HepG2 (cell line): ENCODE results near the gene CDC42BPG. TPM values are rescaled to one million over a fixed set of nuclear protein-coding genes. Genes with fewer than 3 reads are reported as not detected.
A peak's percentile ranks its signal among the peaks of the same experiment; 100 is the strongest.

Experiments
- DZIP1 ChIP-seq: sonication (generic); formaldehyde crosslinking; IDR thresholded peaks from 2 replicates; pipeline ENCODE4 v1.5.0; 2020; ENCODE audit warnings: mild to moderate bottlenecking, missing genetic modification reagents
- FOXA3 ChIP-seq: IDR thresholded peaks from 2 replicates; pipeline ENCODE4 v1.6.1; 2016; ENCODE audit warnings: missing genetic modification reagents, missing compliant biosample characterization
- GLI4 ChIP-seq: sonication (generic); formaldehyde crosslinking; IDR thresholded peaks from 2 replicates; pipeline ENCODE4 v1.5.1; 2020; ENCODE audit warnings: missing genetic modification reagents, mild to moderate bottlenecking, moderate library complexity, borderline replicate concordance
- IKZF1 ChIP-seq: fragments of 450-650 bp; IDR thresholded peaks from 2 replicates; pipeline ENCODE4 v1.7.1; 2016
- KAT8 ChIP-seq: IDR thresholded peaks from 2 replicates; pipeline ENCODE4 v1.6.1; 2016; ENCODE audit warnings: missing genetic modification reagents, missing compliant biosample characterization
- MTA1 ChIP-seq: sonication (generic); formaldehyde crosslinking; IDR thresholded peaks from 2 replicates; pipeline ENCODE4 v1.4.0; 2020; ENCODE audit warnings: missing genetic modification reagents, mild to moderate bottlenecking, borderline replicate concordance
- NR2F1 ChIP-seq, 2 experiments: fragments of 450-650 bp in 1 of 2; formaldehyde crosslinking in 1 of 2; IDR thresholded peaks; 2 replicates each; pipeline versions ENCODE4 v1.5.0 to v1.6.1; 2016 to 2020; ENCODE audit warnings: mild to moderate bottlenecking in 1 of 2, missing compliant biosample characterization in 1 of 2, missing genetic modification reagents in 1 of 2, moderate library complexity in 1 of 2
- SAFB2 ChIP-seq: sonication (generic); formaldehyde crosslinking; IDR thresholded peaks from 2 replicates; pipeline ENCODE4 v1.5.1; 2020; ENCODE audit warnings: missing genetic modification reagents, low read depth, mild to moderate bottlenecking, borderline replicate concordance
- ZEB1 ChIP-seq: IDR thresholded peaks from 2 replicates; pipeline ENCODE4 v1.6.1; 2012; ENCODE audit warnings: mild to moderate bottlenecking, low read depth, inconsistent platforms; ENCODE audit not compliant: insufficient replicate concordance
- ZFP36L2 ChIP-seq: sonication (generic); formaldehyde crosslinking; IDR thresholded peaks from 2 replicates; pipeline ENCODE4 v1.4.0; 2020; ENCODE audit warnings: missing genetic modification reagents
- ZFP90 ChIP-seq: sonication (generic); formaldehyde crosslinking; IDR thresholded peaks from 2 replicates; pipeline ENCODE4 v1.8.0; 2022; ENCODE audit warnings: missing genetic modification reagents, mild to moderate bottlenecking, inconsistent platforms, borderline replicate concordance
- ZNF496 ChIP-seq: sonication (generic); formaldehyde crosslinking; IDR thresholded peaks from 2 replicates; pipeline ENCODE4 v1.8.1; 2023; ENCODE audit warnings: mild to moderate bottlenecking, moderate library complexity, missing genetic modification reagents; ENCODE audit not compliant: insufficient replicate concordance
- ZNF570 ChIP-seq: sonication (generic); formaldehyde crosslinking; IDR thresholded peaks from 2 replicates; pipeline ENCODE4 v1.4.0; 2020; ENCODE audit warnings: mild to moderate bottlenecking, missing genetic modification reagents, borderline replicate concordance
- polyA plus RNA-seq, 8 experiments: library from polyadenylated mRNA; depleted of rRNA in 3 of 8; stranded (reverse) in 7 of 8; unstranded in 1 of 8; fragments of >200 nt; fragmentation: Illumina TruSeq in 4 of 8; extraction: Trizol in 4 of 8; gene quantifications; 2 replicates each; pipeline versions ENCODE4 v1.2.1 to v1.2.3, GENCODE V29; 2011 to 2016; ENCODE audit warnings: low read depth in 4 of 8, missing spikeins in 1 of 8, mixed read lengths in 1 of 8; ENCODE audit not compliant: insufficient read depth in 1 of 8
- total RNA-seq, 5 experiments: library from RNA; depleted of rRNA; stranded (reverse); fragments of >200 nt; fragmentation: Illumina TruSeq; extraction: Trizol; gene quantifications; 2 replicates each; pipeline ENCODE4 v1.2.3, GENCODE V29; 2016; ENCODE audit warnings: low read depth in 1 of 5
- TF ChIP-seq, protein P1 (sequence below): sonication (generic); formaldehyde crosslinking; IDR thresholded peaks from 2 replicates; pipeline ENCODE4 v1.4.0; 2020; ENCODE audit warnings: missing genetic modification reagents
- TF ChIP-seq, protein P2 (sequence below): sonication (generic); formaldehyde crosslinking; IDR thresholded peaks from 2 replicates; pipeline ENCODE4 v1.5.1; 2020; ENCODE audit warnings: mild to moderate bottlenecking, missing genetic modification reagents, moderate library complexity
- TF ChIP-seq, protein P3 (sequence below): sonication (generic); formaldehyde crosslinking; IDR thresholded peaks from 2 replicates; pipeline ENCODE4 v1.5.0; 2020; ENCODE audit warnings: mild to moderate bottlenecking, missing genetic modification reagents
- TF ChIP-seq, protein P4 (sequence below): sonication (generic); formaldehyde crosslinking; IDR thresholded peaks from 2 replicates; pipeline ENCODE4 v1.8.0; 2022; ENCODE audit warnings: missing genetic modification reagents, low read depth, mild to moderate bottlenecking, borderline replicate concordance

CDC42BPG gene
- total and polyA plus RNA-seq, 2 of the 13 experiments (the other 11 are each of a cell fraction or from before 2014, with no cell fraction given), result 0.55 to 1.4 TPM

DNA sequence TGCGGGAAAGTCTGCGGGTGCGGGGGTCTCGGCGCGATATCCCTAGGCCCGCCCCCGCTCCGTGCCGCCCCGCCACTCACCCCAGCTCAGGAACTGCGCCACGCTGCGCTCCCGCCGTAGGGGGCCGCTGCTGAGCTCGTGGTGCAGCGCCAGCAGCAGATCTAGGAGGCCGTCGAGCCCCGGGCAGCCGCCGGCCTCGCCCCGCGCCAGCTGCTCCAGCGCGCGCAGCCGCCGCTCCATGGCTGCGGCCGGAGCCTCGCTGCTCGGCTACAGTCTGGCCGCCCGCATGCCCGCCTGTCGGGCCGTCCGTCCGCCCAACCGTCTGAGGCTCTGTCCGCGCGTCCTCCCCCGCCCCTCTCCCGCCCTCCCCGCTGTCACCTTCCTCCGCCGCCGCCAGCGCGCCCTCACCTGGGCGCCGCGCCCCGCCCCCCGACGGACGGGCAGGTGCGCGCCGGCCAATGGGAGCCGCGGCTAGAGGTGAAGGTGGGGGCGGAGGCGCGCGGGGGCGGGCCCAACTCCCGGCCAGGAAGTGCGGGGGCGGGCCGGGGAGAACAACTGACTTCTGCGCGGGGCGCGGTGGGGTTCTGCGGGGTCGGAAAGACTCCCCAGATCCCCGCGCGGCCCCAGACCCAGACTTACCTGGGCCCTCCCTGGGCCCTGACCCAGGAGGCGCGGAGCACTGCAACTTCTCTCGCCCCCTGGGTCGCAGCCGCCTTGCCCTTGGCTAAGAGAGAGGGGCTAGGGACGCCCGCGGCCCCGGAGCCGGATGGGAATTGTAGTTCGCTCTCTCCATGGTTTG is at the start of gene CDC42BPG (continued):
- TF ChIP-seq, protein P1, sequence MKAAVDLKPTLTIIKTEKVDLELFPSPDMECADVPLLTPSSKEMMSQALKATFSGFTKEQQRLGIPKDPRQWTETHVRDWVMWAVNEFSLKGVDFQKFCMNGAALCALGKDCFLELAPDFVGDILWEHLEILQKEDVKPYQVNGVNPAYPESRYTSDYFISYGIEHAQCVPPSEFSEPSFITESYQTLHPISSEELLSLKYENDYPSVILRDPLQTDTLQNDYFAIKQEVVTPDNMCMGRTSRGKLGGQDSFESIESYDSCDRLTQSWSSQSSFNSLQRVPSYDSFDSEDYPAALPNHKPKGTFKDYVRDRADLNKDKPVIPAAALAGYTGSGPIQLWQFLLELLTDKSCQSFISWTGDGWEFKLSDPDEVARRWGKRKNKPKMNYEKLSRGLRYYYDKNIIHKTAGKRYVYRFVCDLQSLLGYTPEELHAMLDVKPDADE, result no peak
- TF ChIP-seq ZFP90 (CRISPR knock-in tag) (no peak), MTA1 (CRISPR knock-in tag) (peak; percentile 58), IKZF1 (no peak), ZFP36L2 (CRISPR knock-in tag) (no peak), NR2F1 (CRISPR knock-in tag; IDR thresholded peaks at IDR 0.05) (no peak), FOXA3 (CRISPR knock-in tag) (no peak), ZNF496 (CRISPR knock-in tag) (no peak), SAFB2 (CRISPR knock-in tag) (no peak), ZEB1 (peak; percentile 94), GLI4 (CRISPR knock-in tag) (no peak), DZIP1 (CRISPR knock-in tag) (no peak), ZNF570 (CRISPR knock-in tag) (no peak), KAT8 (no peak)
- TF ChIP-seq, protein P2, sequence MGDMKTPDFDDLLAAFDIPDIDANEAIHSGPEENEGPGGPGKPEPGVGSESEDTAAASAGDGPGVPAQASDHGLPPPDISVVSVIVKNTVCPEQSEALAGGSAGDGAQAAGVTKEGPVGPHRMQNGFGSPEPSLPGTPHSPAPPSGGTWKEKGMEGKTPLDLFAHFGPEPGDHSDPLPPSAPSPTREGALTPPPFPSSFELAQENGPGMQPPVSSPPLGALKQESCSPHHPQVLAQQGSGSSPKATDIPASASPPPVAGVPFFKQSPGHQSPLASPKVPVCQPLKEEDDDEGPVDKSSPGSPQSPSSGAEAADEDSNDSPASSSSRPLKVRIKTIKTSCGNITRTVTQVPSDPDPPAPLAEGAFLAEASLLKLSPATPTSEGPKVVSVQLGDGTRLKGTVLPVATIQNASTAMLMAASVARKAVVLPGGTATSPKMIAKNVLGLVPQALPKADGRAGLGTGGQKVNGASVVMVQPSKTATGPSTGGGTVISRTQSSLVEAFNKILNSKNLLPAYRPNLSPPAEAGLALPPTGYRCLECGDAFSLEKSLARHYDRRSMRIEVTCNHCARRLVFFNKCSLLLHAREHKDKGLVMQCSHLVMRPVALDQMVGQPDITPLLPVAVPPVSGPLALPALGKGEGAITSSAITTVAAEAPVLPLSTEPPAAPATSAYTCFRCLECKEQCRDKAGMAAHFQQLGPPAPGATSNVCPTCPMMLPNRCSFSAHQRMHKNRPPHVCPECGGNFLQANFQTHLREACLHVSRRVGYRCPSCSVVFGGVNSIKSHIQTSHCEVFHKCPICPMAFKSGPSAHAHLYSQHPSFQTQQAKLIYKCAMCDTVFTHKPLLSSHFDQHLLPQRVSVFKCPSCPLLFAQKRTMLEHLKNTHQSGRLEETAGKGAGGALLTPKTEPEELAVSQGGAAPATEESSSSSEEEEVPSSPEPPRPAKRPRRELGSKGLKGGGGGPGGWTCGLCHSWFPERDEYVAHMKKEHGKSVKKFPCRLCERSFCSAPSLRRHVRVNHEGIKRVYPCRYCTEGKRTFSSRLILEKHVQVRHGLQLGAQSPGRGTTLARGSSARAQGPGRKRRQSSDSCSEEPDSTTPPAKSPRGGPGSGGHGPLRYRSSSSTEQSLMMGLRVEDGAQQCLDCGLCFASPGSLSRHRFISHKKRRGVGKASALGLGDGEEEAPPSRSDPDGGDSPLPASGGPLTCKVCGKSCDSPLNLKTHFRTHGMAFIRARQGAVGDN, result peak; percentile 70
- TF ChIP-seq, protein P3, sequence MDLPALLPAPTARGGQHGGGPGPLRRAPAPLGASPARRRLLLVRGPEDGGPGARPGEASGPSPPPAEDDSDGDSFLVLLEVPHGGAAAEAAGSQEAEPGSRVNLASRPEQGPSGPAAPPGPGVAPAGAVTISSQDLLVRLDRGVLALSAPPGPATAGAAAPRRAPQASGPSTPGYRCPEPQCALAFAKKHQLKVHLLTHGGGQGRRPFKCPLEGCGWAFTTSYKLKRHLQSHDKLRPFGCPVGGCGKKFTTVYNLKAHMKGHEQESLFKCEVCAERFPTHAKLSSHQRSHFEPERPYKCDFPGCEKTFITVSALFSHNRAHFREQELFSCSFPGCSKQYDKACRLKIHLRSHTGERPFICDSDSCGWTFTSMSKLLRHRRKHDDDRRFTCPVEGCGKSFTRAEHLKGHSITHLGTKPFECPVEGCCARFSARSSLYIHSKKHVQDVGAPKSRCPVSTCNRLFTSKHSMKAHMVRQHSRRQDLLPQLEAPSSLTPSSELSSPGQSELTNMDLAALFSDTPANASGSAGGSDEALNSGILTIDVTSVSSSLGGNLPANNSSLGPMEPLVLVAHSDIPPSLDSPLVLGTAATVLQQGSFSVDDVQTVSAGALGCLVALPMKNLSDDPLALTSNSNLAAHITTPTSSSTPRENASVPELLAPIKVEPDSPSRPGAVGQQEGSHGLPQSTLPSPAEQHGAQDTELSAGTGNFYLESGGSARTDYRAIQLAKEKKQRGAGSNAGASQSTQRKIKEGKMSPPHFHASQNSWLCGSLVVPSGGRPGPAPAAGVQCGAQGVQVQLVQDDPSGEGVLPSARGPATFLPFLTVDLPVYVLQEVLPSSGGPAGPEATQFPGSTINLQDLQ, result peak; percentile 34; the same call in 1 of the 2 replicates
- TF ChIP-seq, protein P4, sequence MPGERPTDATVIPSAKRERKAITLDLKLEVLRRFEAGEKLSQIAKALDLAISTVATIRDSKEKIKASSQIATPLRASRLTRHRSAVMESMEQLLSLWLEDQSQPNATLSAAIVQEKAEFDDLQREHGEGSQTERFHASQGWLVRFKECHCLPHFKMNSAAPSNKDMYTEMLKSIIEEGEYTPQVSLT (CRISPR knock-in tag), result no peak
